Liver (tissue), 9 donors: ENCODE results near the gene COL20A1. TPM values are rescaled to one million over a fixed set of nuclear protein-coding genes. Genes with fewer than 3 reads are reported as not detected.

Experiments used
- DNase-seq: peaks from one replicate; pipeline ENCODE4 v3.0.0-alpha.2; 2017; ENCODE audit warnings: low spot score
- H3K27ac ChIP-seq, 2 donors: one replicate each; pipeline ENCODE4 v1.7.0; 2013; ENCODE audit warnings: inconsistent platforms in 2 of 2, low read length in 2 of 2, control low read depth in 1 of 2, low read depth in 1 of 2, mild to moderate bottlenecking in 1 of 2
- H3K27me3 ChIP-seq, 4 donors: one replicate each; pipeline versions ENCODE4 v1.6.1 to v1.7.0; 2013; ENCODE audit warnings: low read length in 3 of 4, inconsistent platforms in 1 of 4, mild to moderate bottlenecking in 1 of 4, moderate library complexity in 1 of 4; ENCODE audit not compliant: control insufficient read depth in 4 of 4, insufficient read depth in 4 of 4
- H3K36me3 ChIP-seq, 4 donors: one replicate each; pipeline versions ENCODE4 v1.6.1 to v1.7.0; 2013; ENCODE audit warnings: low read length in 3 of 4, mild to moderate bottlenecking in 3 of 4, low read depth in 1 of 4, moderate library complexity in 1 of 4; ENCODE audit not compliant: control insufficient read depth in 4 of 4, insufficient read depth in 3 of 4
- H3K4me1 ChIP-seq, 4 donors: one replicate each; pipeline versions ENCODE4 v1.6.1 to v1.7.0; 2013; ENCODE audit warnings: low read length in 3 of 4, mild to moderate bottlenecking in 3 of 4, moderate library complexity in 1 of 4; ENCODE audit not compliant: control insufficient read depth in 4 of 4, insufficient read depth in 4 of 4
- H3K4me3 ChIP-seq, 3 donors: one replicate each; pipeline versions ENCODE4 v1.6.1 to v1.7.0; 2013; ENCODE audit warnings: low read length in 3 of 3, control low read depth in 1 of 3, low read depth in 1 of 3, mild to moderate bottlenecking in 1 of 3
- H3K9ac ChIP-seq, 2 donors: one replicate each; pipeline ENCODE4 v1.7.0; 2013; ENCODE audit warnings: low read length in 2 of 2, mild to moderate bottlenecking in 2 of 2, moderate library complexity in 2 of 2, control low read depth in 1 of 2, low read depth in 1 of 2
- H3K9me3 ChIP-seq, 4 donors: one replicate each; pipeline versions ENCODE4 v1.6.1 to v1.7.0; 2013; ENCODE audit warnings: low read length in 3 of 4; ENCODE audit not compliant: control insufficient read depth in 4 of 4
- EGR1 ChIP-seq, 2 donors: IDR thresholded peaks; 2 replicates each; pipeline ENCODE4 v1.6.1; 2016 to 2018; ENCODE audit warnings: antibody characterized with exemption in 2 of 2, low read depth in 2 of 2
- FOXA1 ChIP-seq: IDR thresholded peaks from 2 replicates; pipeline ENCODE4 v1.6.1; 2016; ENCODE audit warnings: antibody characterized with exemption
- FOXA2 ChIP-seq: IDR thresholded peaks from 2 replicates; pipeline ENCODE4 v1.6.1; 2016; ENCODE audit warnings: antibody characterized with exemption
- GABPA ChIP-seq, 2 donors: IDR thresholded peaks in 1 of 2; conservative IDR thresholded peaks in 1 of 2; 2 replicates each; pipeline ENCODE4 v1.6.1; 2016; ENCODE audit warnings: antibody characterized with exemption in 2 of 2, mild to moderate bottlenecking in 1 of 2, moderate library complexity in 1 of 2
- HNF4A ChIP-seq, 2 donors: conservative IDR thresholded peaks; 2 replicates each; pipeline ENCODE4 v1.6.1; 2016; ENCODE audit warnings: antibody characterized with exemption in 2 of 2, mild to moderate bottlenecking in 2 of 2
- HNF4G ChIP-seq: IDR thresholded peaks from 2 replicates; pipeline ENCODE4 v1.6.1; 2016; ENCODE audit warnings: antibody characterized with exemption
- JUND ChIP-seq, 2 donors: IDR thresholded peaks; 2 replicates each; pipeline ENCODE4 v1.6.1; 2016; ENCODE audit warnings: antibody characterized with exemption in 2 of 2
- NR2F2 ChIP-seq: IDR thresholded peaks from 2 replicates; pipeline ENCODE4 v1.6.1; 2016; ENCODE audit warnings: antibody characterized with exemption
- RAD21 ChIP-seq, 2 donors: IDR thresholded peaks; 2 replicates each; pipeline ENCODE4 v1.6.1; 2016; ENCODE audit warnings: antibody characterized with exemption in 2 of 2, mild to moderate bottlenecking in 2 of 2
- RXRA ChIP-seq, 2 donors: IDR thresholded peaks; 2 replicates each; pipeline ENCODE4 v1.6.1; 2017 to 2018; ENCODE audit warnings: antibody characterized with exemption in 2 of 2, mild to moderate bottlenecking in 1 of 2
- SP1 ChIP-seq: IDR thresholded peaks from 2 replicates; pipeline ENCODE4 v1.6.1; 2018; ENCODE audit warnings: antibody characterized with exemption, mild to moderate bottlenecking
- TAF1 ChIP-seq: conservative IDR thresholded peaks from 2 replicates; pipeline ENCODE4 v1.6.1; 2016; ENCODE audit warnings: antibody characterized with exemption, mild to moderate bottlenecking
- YY1 ChIP-seq: IDR thresholded peaks from 2 replicates; pipeline ENCODE4 v1.6.1; 2016; ENCODE audit warnings: antibody characterized with exemption, mild to moderate bottlenecking
- WGBS: extraction: QIAGEN DNeasy Blood & Tissue Kit; methylation state at CpG from one replicate; pipeline ENCODE4 v1.1.7; 2013; 5-methylcytosine and 5-hydroxymethylcytosine counted together
- polyA plus RNA-seq, 2 donors: library from polyadenylated mRNA; stranded (reverse) in 1 of 2; unstranded in 1 of 2; fragments of 200-250 nt in 1 of 2; fragments of >200 nt in 1 of 2; fragmentation: Nextera tagmentation in 1 of 2; extraction: Ambion mirVana in 1 of 2; gene quantifications; one replicate each; pipeline versions ENCODE4 v1.2.1 to v1.2.3, GENCODE V29; 2013 to 2015
- total RNA-seq, 2 donors: library from RNA; depleted of rRNA; stranded (reverse); fragments of >200 nt; gene quantifications; one replicate each; pipeline ENCODE4 v1.2.3, GENCODE V29; 2014
- TF ChIP-seq, protein P1 (sequence below): IDR thresholded peaks from 2 replicates; pipeline ENCODE4 v1.6.1; 2016; ENCODE audit warnings: antibody characterized with exemption
- TF ChIP-seq, protein P2 (sequence below): IDR thresholded peaks from 2 replicates; pipeline ENCODE4 v1.6.1; 2016; ENCODE audit warnings: antibody characterized with exemption, mild to moderate bottlenecking
- TF ChIP-seq, protein P3 (sequence below): fragments of 150-350 bp; IDR thresholded peaks from 2 replicates; pipeline ENCODE4 v1.5.1; 2017; ENCODE audit warnings: improper control_type of control experiment, low read depth, low read length; ENCODE audit not compliant: missing input control
- TF ChIP-seq, protein P4 (sequence below): IDR thresholded peaks from 2 replicates; pipeline ENCODE4 v1.6.1; 2016; ENCODE audit warnings: antibody characterized with exemption
- TF ChIP-seq, protein P5 (sequence below): IDR thresholded peaks from 2 replicates; pipeline ENCODE4 v1.6.1; 2016; ENCODE audit warnings: antibody characterized with exemption
- donor health status: healthy.
- donor health status: healthy.
- donor health status: healthy.
- donor health status: healthy.
- donor health status: healthy.

The COL20A1 gene
- total and polyA plus RNA-seq, 4 donors, result not detected

DNA sequence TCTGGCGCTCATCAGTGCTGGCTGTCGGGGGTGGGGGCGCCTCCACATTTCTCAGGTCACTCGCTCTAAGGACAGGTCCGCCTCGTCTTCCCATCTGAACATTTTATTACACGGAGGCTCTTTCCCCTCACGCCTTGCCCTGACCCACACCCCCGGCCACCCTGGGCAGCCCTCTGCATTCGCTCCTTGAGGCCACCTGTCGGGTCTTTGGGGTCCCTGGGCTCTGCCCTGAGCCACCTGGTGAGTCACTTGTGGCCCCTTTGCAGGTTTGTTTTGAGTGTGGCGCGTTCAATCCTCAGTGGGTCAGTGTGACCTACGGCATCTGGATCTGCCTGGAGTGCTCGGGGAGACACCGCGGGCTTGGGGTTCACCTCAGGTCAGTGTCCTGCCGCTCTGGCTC is 17.2 kb upstream of the COL20A1 start:
- H3K27me3 ChIP-seq, result no peaks in the 10 kb centered on the region
- H3K9ac ChIP-seq, result no peak overlapping the region
- DNase-seq, result no peak
- H3K4me3 ChIP-seq, result no peak overlapping the region
- no peak overlapping the region for H3K27ac ChIP-seq
- H3K9me3 ChIP-seq, result no peaks in the 10 kb centered on the region
- 94% methylated on average over 18 of the region's 18 CpGs for WGBS
- no peak for TF ChIP-seq JUND (IDR thresholded peaks at IDR 0.05)
- TF ChIP-seq RAD21 (IDR thresholded peaks at IDR 0.05), result no peak
- TF ChIP-seq RXRA (IDR thresholded peaks at IDR 0.05), result no peak
- TF ChIP-seq HNF4G, result no peak
- TF ChIP-seq FOXA1, result no peak
- no peak for TF ChIP-seq TAF1
- no peak for TF ChIP-seq GABPA (IDR thresholded peaks at IDR 0.05 in 1 of 2, conservative IDR thresholded peaks at IDR 0.05 in 1 of 2)
- H3K36me3 ChIP-seq, result peaks cover 8 to 44% (median 10%) of the 10 kb centered on the region in 4 donors
- H3K4me1 ChIP-seq, result peaks cover 2 to 25% (median 18%) of the 10 kb centered on the region in 4 donors

DNA sequence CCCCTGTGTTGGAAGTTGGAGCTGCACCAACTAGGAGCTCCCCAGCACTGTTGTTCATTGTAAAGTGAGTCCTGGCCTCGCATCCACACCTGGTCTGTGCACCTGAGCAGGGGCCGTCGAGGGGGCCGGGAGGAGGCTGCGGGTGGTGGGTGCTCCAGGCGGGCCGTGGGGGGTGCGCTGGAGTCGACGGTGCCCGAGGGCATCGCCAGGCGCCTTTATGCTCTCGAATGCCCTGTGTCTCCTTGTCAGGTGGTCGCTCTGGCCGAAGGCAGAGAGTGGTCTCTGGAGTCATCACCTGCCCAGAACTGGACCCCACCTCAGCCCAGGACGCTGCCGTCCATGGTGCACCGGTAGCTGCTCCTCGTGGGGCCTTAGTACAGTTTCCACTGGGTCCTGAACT is 16.0 kb upstream of the COL20A1 start:
- DNase-seq, result no peak
- H3K27ac ChIP-seq, result no peak overlapping the region
- H3K9ac ChIP-seq, result no peak overlapping the region
- TF ChIP-seq RAD21 (IDR thresholded peaks at IDR 0.05) (no peak), HNF4G (no peak), YY1 (no peak), FOXA1 (no peak), NR2F2 (no peak), TAF1 (no peak), FOXA2 (no peak), RXRA (IDR thresholded peaks at IDR 0.05) (no peak), HNF4A (conservative IDR thresholded peaks at IDR 0.05) (no peak), GABPA (IDR thresholded peaks at IDR 0.05 in 1 of 2, conservative IDR thresholded peaks at IDR 0.05 in 1 of 2) (no peak), EGR1 (IDR thresholded peaks at IDR 0.05; ENCODE audit: low read depth in 2 of 2) (no peak), SP1 (no peak)
- TF ChIP-seq, protein P1, sequence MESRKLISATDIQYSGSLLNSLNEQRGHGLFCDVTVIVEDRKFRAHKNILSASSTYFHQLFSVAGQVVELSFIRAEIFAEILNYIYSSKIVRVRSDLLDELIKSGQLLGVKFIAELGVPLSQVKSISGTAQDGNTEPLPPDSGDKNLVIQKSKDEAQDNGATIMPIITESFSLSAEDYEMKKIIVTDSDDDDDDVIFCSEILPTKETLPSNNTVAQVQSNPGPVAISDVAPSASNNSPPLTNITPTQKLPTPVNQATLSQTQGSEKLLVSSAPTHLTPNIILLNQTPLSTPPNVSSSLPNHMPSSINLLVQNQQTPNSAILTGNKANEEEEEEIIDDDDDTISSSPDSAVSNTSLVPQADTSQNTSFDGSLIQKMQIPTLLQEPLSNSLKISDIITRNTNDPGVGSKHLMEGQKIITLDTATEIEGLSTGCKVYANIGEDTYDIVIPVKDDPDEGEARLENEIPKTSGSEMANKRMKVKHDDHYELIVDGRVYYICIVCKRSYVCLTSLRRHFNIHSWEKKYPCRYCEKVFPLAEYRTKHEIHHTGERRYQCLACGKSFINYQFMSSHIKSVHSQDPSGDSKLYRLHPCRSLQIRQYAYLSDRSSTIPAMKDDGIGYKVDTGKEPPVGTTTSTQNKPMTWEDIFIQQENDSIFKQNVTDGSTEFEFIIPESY, result no peak
- TF ChIP-seq, protein P2, sequence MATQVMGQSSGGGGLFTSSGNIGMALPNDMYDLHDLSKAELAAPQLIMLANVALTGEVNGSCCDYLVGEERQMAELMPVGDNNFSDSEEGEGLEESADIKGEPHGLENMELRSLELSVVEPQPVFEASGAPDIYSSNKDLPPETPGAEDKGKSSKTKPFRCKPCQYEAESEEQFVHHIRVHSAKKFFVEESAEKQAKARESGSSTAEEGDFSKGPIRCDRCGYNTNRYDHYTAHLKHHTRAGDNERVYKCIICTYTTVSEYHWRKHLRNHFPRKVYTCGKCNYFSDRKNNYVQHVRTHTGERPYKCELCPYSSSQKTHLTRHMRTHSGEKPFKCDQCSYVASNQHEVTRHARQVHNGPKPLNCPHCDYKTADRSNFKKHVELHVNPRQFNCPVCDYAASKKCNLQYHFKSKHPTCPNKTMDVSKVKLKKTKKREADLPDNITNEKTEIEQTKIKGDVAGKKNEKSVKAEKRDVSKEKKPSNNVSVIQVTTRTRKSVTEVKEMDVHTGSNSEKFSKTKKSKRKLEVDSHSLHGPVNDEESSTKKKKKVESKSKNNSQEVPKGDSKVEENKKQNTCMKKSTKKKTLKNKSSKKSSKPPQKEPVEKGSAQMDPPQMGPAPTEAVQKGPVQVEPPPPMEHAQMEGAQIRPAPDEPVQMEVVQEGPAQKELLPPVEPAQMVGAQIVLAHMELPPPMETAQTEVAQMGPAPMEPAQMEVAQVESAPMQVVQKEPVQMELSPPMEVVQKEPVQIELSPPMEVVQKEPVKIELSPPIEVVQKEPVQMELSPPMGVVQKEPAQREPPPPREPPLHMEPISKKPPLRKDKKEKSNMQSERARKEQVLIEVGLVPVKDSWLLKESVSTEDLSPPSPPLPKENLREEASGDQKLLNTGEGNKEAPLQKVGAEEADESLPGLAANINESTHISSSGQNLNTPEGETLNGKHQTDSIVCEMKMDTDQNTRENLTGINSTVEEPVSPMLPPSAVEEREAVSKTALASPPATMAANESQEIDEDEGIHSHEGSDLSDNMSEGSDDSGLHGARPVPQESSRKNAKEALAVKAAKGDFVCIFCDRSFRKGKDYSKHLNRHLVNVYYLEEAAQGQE, result no peak
- TF ChIP-seq, protein P3, sequence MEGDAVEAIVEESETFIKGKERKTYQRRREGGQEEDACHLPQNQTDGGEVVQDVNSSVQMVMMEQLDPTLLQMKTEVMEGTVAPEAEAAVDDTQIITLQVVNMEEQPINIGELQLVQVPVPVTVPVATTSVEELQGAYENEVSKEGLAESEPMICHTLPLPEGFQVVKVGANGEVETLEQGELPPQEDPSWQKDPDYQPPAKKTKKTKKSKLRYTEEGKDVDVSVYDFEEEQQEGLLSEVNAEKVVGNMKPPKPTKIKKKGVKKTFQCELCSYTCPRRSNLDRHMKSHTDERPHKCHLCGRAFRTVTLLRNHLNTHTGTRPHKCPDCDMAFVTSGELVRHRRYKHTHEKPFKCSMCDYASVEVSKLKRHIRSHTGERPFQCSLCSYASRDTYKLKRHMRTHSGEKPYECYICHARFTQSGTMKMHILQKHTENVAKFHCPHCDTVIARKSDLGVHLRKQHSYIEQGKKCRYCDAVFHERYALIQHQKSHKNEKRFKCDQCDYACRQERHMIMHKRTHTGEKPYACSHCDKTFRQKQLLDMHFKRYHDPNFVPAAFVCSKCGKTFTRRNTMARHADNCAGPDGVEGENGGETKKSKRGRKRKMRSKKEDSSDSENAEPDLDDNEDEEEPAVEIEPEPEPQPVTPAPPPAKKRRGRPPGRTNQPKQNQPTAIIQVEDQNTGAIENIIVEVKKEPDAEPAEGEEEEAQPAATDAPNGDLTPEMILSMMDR, result no peak
- TF ChIP-seq, protein P4, sequence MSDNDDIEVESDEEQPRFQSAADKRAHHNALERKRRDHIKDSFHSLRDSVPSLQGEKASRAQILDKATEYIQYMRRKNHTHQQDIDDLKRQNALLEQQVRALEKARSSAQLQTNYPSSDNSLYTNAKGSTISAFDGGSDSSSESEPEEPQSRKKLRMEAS, result no peak
- TF ChIP-seq, protein P5, sequence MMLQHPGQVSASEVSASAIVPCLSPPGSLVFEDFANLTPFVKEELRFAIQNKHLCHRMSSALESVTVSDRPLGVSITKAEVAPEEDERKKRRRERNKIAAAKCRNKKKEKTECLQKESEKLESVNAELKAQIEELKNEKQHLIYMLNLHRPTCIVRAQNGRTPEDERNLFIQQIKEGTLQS, result no peak
- H3K4me1 ChIP-seq, result peaks cover 2 to 20% (median 14%) of the 10 kb centered on the region in 4 donors
- H3K27me3 ChIP-seq, result no peaks in the 10 kb centered on the region
- no peaks in the 10 kb centered on the region for H3K9me3 ChIP-seq
- H3K36me3 ChIP-seq, result peaks cover 8 to 51% (median 14%) of the 10 kb centered on the region in 4 donors
- 96% methylated on average over 20 of the region's 20 CpGs for WGBS
- no peak overlapping the region for H3K4me3 ChIP-seq
